H9 (cell line): ENCODE measurements around the gene MED23. TPM values are rescaled to one million over a fixed set of nuclear protein-coding genes. Genes with fewer than 3 reads are reported as not detected.
A peak's percentile ranks its signal among the peaks of the same experiment; 100 is the strongest.

Source experiments
- DNase-seq: peaks from one replicate; pipeline ENCODE4 v3.0.0-alpha.2; 2017
- H2AFZ ChIP-seq: one replicate; pipeline ENCODE4 v1.6.1; 2013; ENCODE audit warnings: mild to moderate bottlenecking, low read length, control low read depth, moderate library complexity
- H2AK5ac ChIP-seq: 2 replicates; pipeline ENCODE4 v1.6.1; 2013; ENCODE audit warnings: low read length, control low read depth, mixed read lengths; ENCODE audit not compliant: insufficient read length
- H2BK120ac ChIP-seq: one replicate; pipeline ENCODE4 v1.6.1; 2013; ENCODE audit warnings: low read depth, mild to moderate bottlenecking, low read length, control low read depth, inconsistent platforms; ENCODE audit not compliant: poor library complexity, severe bottlenecking
- H2BK12ac ChIP-seq: 2 replicates; pipeline ENCODE4 v1.6.1; 2013; ENCODE audit warnings: low read length, control low read depth, mixed read lengths, low read depth; ENCODE audit not compliant: insufficient read length
- H2BK15ac ChIP-seq: 2 replicates; pipeline ENCODE4 v1.6.1; 2013; ENCODE audit warnings: low read depth, low read length, control low read depth
- H2BK20ac ChIP-seq: one replicate; pipeline ENCODE4 v1.6.1; 2013; ENCODE audit warnings: low read depth, mild to moderate bottlenecking, low read length, control low read depth, inconsistent platforms; ENCODE audit not compliant: poor library complexity, severe bottlenecking
- H2BK5ac ChIP-seq: 2 replicates; pipeline ENCODE4 v1.6.1; 2013; ENCODE audit warnings: low read length, control low read depth, mixed read lengths; ENCODE audit not compliant: insufficient read length
- H3K14ac ChIP-seq: 2 replicates; pipeline ENCODE4 v1.6.1; 2013; ENCODE audit warnings: low read length, control low read depth; ENCODE audit not compliant: insufficient read depth
- H3K18ac ChIP-seq: 2 replicates; pipeline ENCODE4 v1.6.1; 2013; ENCODE audit warnings: low read depth, mild to moderate bottlenecking, mixed read lengths, low read length, control low read depth; ENCODE audit not compliant: insufficient read length
- H3K23ac ChIP-seq: 2 replicates; pipeline ENCODE4 v1.6.1; 2013; ENCODE audit warnings: low read length, control low read depth, mixed read lengths, low read depth; ENCODE audit not compliant: insufficient read length
- H3K23me2 ChIP-seq: 2 replicates; pipeline ENCODE4 v1.6.1; 2013; ENCODE audit warnings: low read depth, mild to moderate bottlenecking, mixed read lengths, low read length, control low read depth; ENCODE audit not compliant: insufficient read length, poor library complexity, severe bottlenecking
- H3K27ac ChIP-seq: 2 replicates; pipeline ENCODE4 v1.5.1; 2013; ENCODE audit warnings: low read length, control low read depth, mixed read lengths, low read depth; ENCODE audit not compliant: insufficient read length
- H3K27me3 ChIP-seq: 2 replicates; pipeline ENCODE4 v1.6.1; 2013; ENCODE audit warnings: low read length, control low read depth, inconsistent platforms; ENCODE audit not compliant: insufficient read depth
- H3K4ac ChIP-seq: 2 replicates; pipeline ENCODE4 v1.6.1; 2013; ENCODE audit warnings: low read depth, mild to moderate bottlenecking, control low read depth, inconsistent platforms, low read length, moderate library complexity
- H3K4me1 ChIP-seq: 2 replicates; pipeline ENCODE4 v1.6.1; 2013; ENCODE audit warnings: low read length, control low read depth, inconsistent platforms; ENCODE audit not compliant: insufficient read depth
- H3K4me2 ChIP-seq: 2 replicates; pipeline ENCODE4 v1.6.1; 2013; ENCODE audit warnings: low read length, control low read depth, mixed read lengths; ENCODE audit not compliant: insufficient read length, insufficient read depth
- H3K56ac ChIP-seq: 2 replicates; pipeline ENCODE4 v1.6.1; 2013; ENCODE audit warnings: low read depth, mild to moderate bottlenecking, mixed read lengths, low read length, control low read depth; ENCODE audit not compliant: insufficient read length
- H3K79me1 ChIP-seq: 2 replicates; pipeline ENCODE4 v1.6.1; 2013; ENCODE audit warnings: low read depth, mild to moderate bottlenecking, moderate library complexity, low read length, control low read depth, inconsistent platforms; ENCODE audit not compliant: insufficient read depth, poor library complexity, severe bottlenecking
- H3K79me2 ChIP-seq: 2 replicates; pipeline ENCODE4 v1.6.1; 2013; ENCODE audit warnings: low read length, control low read depth, inconsistent platforms; ENCODE audit not compliant: insufficient read depth
- H3K9ac ChIP-seq: 2 replicates; pipeline ENCODE4 v1.6.1; 2013; ENCODE audit warnings: low read length, control low read depth, mixed read lengths; ENCODE audit not compliant: insufficient read length; ENCODE audit errors: extremely low read depth
- H3K9me3 ChIP-seq: one replicate; pipeline ENCODE4 v1.6.1; 2013; ENCODE audit warnings: low read depth, low read length, inconsistent platforms; ENCODE audit not compliant: control insufficient read depth
- H3T11ph ChIP-seq: one replicate; pipeline ENCODE4 v1.6.1; 2013; ENCODE audit warnings: mild to moderate bottlenecking, low read length, control low read depth, inconsistent platforms
- H4K20me1 ChIP-seq: one replicate; pipeline ENCODE4 v1.6.1; 2013; ENCODE audit not compliant: control insufficient read depth, insufficient read length, insufficient read depth
- H4K5ac ChIP-seq: 2 replicates; pipeline ENCODE4 v1.6.1; 2013; ENCODE audit warnings: low read depth, mild to moderate bottlenecking, mixed read lengths, low read length, control low read depth; ENCODE audit not compliant: insufficient read length
- H4K8ac ChIP-seq: replicated peaks from 2 replicates; pipeline ENCODE4 v1.6.1; 2013; ENCODE audit warnings: low read length, control low read depth, mixed read lengths, low read depth; ENCODE audit not compliant: insufficient read length
- H4K91ac ChIP-seq: 2 replicates; pipeline ENCODE4 v1.6.1; 2013; ENCODE audit warnings: low read depth, mild to moderate bottlenecking, moderate library complexity, mixed read lengths, low read length, control low read depth; ENCODE audit not compliant: insufficient read length
- H3K27ac Mint-ChIP-seq, 3 experiments: 2 replicates in 2 of 3; 3 replicates in 1 of 3; pipeline ENCODE4 v1.8.0; 2020 to 2021; ENCODE audit warnings: mixed read lengths in 3 of 3, mild to moderate bottlenecking in 1 of 3, moderate library complexity in 1 of 3
- H3K27me3 Mint-ChIP-seq: 2 replicates; pipeline ENCODE4 v1.8.0; 2021; ENCODE audit warnings: low read depth, mild to moderate bottlenecking, moderate library complexity, mixed read lengths
- H3K36me3 Mint-ChIP-seq, 3 experiments: 2 replicates in 2 of 3; 3 replicates in 1 of 3; pipeline ENCODE4 v1.8.0; 2020 to 2021; ENCODE audit warnings: low read depth in 3 of 3, mixed read lengths in 3 of 3; ENCODE audit not compliant: insufficient read depth in 1 of 3
- H3K4me1 Mint-ChIP-seq, 2 experiments: 2 replicates each; pipeline ENCODE4 v1.8.0; 2020; ENCODE audit warnings: mixed read lengths in 2 of 2
- H3K4me3 Mint-ChIP-seq, 2 experiments: 2 replicates in 1 of 2; 3 replicates in 1 of 2; pipeline ENCODE4 v1.8.0; 2020 to 2021; ENCODE audit warnings: mild to moderate bottlenecking in 2 of 2, mixed read lengths in 2 of 2, moderate library complexity in 1 of 2
- H3K9me3 Mint-ChIP-seq, 2 experiments: 2 replicates in 1 of 2; 3 replicates in 1 of 2; pipeline ENCODE4 v1.8.0; 2020; ENCODE audit warnings: mild to moderate bottlenecking in 2 of 2, mixed read lengths in 2 of 2, moderate library complexity in 1 of 2
- WGBS: extraction: QIAGEN DNeasy Blood & Tissue Kit; methylation state at CpG from one replicate; pipeline ENCODE4 v1.1.7; 2013; ENCODE audit warnings: missing lambda C conversion rate, low lambda C conversion rate, mixed read lengths; ENCODE audit not compliant: insufficient read length; ENCODE audit errors: extremely low coverage; 5-methylcytosine and 5-hydroxymethylcytosine counted together
- total RNA-seq: library from RNA; stranded (reverse); gene quantifications from 2 replicates; pipeline ENCODE4 v1.2.1, GENCODE V29; 2021
- TF ChIP-seq, protein P1 (sequence below): fragments of 200-600 bp; sonication (generic); conservative IDR thresholded peaks from 3 replicates; pipeline ENCODE4 v1.8.0; 2021; ENCODE audit warnings: antibody characterized with exemption, mild to moderate bottlenecking

The MED23 gene
- total RNA-seq, 1 experiment from 2014 or later = 16.2 TPM

DNA sequence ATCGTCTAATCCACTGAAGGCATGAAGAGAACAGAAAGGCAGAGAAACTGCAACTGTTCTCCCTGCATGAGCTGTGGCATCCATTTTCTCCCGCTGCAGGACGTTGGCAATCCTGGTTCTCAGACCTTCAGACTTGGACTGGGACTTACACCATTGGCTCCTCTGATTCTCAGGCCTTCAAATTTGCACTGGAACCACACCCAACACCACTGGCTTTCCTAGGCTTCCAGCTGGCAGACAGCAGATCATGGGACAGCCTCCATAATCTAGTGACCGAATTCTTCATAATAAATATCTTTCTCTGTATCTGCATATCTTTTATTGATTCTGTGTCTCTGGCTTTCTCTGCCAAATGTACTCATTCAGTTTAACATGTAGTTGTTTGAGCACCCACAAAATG lies 69.1 kb downstream of the MED23 start:
- Histone ChIP-seq H4K5ac (no peak overlapping the region), H3K4ac (no peak overlapping the region), H3K23ac (no peak overlapping the region), H2BK15ac (no peak overlapping the region), H3K79me2 (no peaks in the 10 kb centered on the region), H3K79me1 (no peaks in the 10 kb centered on the region), H2BK5ac (no peak overlapping the region), H3K23me2 (peaks cover 2% of the 10 kb centered on the region), H2AK5ac (no peak overlapping the region), H3K9me3 (no peaks in the 10 kb centered on the region), H2BK120ac (no peak overlapping the region), H2BK20ac (no peak overlapping the region), H3K14ac (no peak overlapping the region), H3K18ac (no peak overlapping the region), H3K27me3 (no peaks in the 10 kb centered on the region), H4K20me1 (no peaks in the 10 kb centered on the region), H3K9ac (no peak overlapping the region), H4K8ac (no peak overlapping the region), H3K4me2 (no peak overlapping the region), H3T11ph (no peak overlapping the region), H3K27ac (no peak overlapping the region), H2BK12ac (no peak overlapping the region), H3K4me1 (no peaks in the 10 kb centered on the region), H2AFZ (no peak overlapping the region), H3K56ac (no peak overlapping the region), H4K91ac (no peak overlapping the region)
- no CpG with 5 or more reads among the region's 4 CpGs for WGBS
- no peaks in the 10 kb centered on the region for H3K27me3 Mint-ChIP-seq
- no peak overlapping the region for H3K4me3 Mint-ChIP-seq
- TF ChIP-seq, protein P1, sequence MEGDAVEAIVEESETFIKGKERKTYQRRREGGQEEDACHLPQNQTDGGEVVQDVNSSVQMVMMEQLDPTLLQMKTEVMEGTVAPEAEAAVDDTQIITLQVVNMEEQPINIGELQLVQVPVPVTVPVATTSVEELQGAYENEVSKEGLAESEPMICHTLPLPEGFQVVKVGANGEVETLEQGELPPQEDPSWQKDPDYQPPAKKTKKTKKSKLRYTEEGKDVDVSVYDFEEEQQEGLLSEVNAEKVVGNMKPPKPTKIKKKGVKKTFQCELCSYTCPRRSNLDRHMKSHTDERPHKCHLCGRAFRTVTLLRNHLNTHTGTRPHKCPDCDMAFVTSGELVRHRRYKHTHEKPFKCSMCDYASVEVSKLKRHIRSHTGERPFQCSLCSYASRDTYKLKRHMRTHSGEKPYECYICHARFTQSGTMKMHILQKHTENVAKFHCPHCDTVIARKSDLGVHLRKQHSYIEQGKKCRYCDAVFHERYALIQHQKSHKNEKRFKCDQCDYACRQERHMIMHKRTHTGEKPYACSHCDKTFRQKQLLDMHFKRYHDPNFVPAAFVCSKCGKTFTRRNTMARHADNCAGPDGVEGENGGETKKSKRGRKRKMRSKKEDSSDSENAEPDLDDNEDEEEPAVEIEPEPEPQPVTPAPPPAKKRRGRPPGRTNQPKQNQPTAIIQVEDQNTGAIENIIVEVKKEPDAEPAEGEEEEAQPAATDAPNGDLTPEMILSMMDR = no peak
- H3K27ac Mint-ChIP-seq = peak overlapping the region in 1 of 3 experiments; percentile 84; a peak in 1 of 7 replicates
- H3K4me1 Mint-ChIP-seq = no peaks in the 10 kb centered on the region
- no peak for DNase-seq
- no peaks in the 10 kb centered on the region for H3K9me3 Mint-ChIP-seq
- no peaks in the 10 kb centered on the region for H3K36me3 Mint-ChIP-seq
